Cardiac muscle cell (in vitro differentiated cells and primary cell): ENCODE results near the gene KCNT1. TPM values are rescaled to one million over a fixed set of nuclear protein-coding genes. Genes with fewer than 3 reads are reported as not detected.

Experiments used
- DNase-seq, 2 donors: peaks; one replicate each; pipeline versions ENCODE4 v3.0.0 to v3.0.0-alpha.2; 2010 to 2017; ENCODE audit warnings: low read depth in 1 of 2, low spot score in 1 of 2
- H3K27ac ChIP-seq: fragments of 200-600 bp; sonication (generic); 2 replicates; pipeline ENCODE4 v1.5.1; 2016
- H3K27me3 ChIP-seq: fragments of 200-600 bp; sonication (generic); 2 replicates; pipeline ENCODE4 v1.6.0; 2016; ENCODE audit warnings: control low read depth
- H3K36me3 ChIP-seq: fragments of 200-600 bp; sonication (generic); 2 replicates; pipeline ENCODE4 v1.5.1; 2016; ENCODE audit warnings: control low read depth
- H3K4me1 ChIP-seq: fragments of 200-600 bp; sonication (generic); 2 replicates; pipeline ENCODE4 v1.8.1; 2017; ENCODE audit warnings: low read depth, mild to moderate bottlenecking, mixed run types
- H3K4me3 ChIP-seq: fragments of 200-600 bp; sonication (generic); 2 replicates; pipeline ENCODE4 v1.5.1; 2016; ENCODE audit warnings: mild to moderate bottlenecking
- H3K9me3 ChIP-seq: fragments of 200-600 bp; sonication (generic); 2 replicates; pipeline ENCODE4 v1.5.1; 2017; ENCODE audit warnings: low read depth, mild to moderate bottlenecking, control low read depth
- CTCF ChIP-seq: IDR thresholded peaks from 2 replicates; pipeline ENCODE4 v1.5.1; 2012; ENCODE audit warnings: low read depth, mild to moderate bottlenecking, low read length
- polyA plus RNA-seq: library from polyadenylated mRNA; unstranded; fragments of >200 nt; fragmentation: Nextera tagmentation; extraction: Ambion mirVana; gene quantifications from 2 replicates; pipeline ENCODE4 v1.2.1, GENCODE V29; 2016
- total RNA-seq: library from RNA; depleted of rRNA; stranded (reverse); fragments of >200 nt; gene quantifications from 2 replicates; pipeline ENCODE4 v1.2.3, GENCODE V29; 2016

Gene KCNT1
- total and polyA plus RNA-seq, 2 experiments from 2014 or later, result 0.12 to 0.20 TPM

DNA sequence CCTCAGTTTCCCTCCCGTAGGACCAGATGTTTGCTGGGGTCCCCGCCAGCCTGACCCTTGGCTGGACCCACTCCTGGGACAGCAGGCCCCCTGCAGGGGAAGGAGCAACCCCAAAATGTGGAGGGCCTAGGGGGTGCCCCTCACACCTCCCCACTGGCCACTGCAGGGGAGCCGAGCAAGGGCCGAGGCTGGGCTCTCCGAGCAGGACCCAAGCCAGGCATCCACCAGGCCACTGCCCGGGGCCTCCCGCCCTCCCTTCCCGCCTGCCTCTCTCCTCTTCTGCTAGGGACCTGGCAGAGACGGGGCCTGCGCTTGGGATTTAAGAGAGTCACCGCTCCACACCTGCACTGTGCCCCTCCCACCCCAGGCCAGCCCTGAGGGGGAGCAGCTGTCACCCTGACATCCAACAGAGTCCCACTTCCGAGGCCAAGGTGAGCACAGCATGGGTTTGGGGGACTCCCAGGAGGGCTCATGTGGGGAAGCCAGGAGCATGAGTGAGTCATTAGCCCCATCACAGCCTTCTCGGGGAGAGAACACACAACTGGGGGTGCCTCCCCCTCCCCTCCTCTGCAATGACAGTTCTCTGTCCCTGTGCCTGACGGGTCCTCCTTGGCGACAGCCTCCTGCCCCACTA is 18.5 kb upstream of the KCNT1 start:
- Histone ChIP-seq H3K4me3 (no peak overlapping the region), H3K9me3 (no peaks in the 10 kb centered on the region), H3K36me3 (no peaks in the 10 kb centered on the region), H3K4me1 (no peaks in the 10 kb centered on the region), H3K27me3 (no peaks in the 10 kb centered on the region), H3K27ac (no peak overlapping the region)
- no peak for DNase-seq
- TF ChIP-seq CTCF, result no peak

GRCh38 chr9:135684691-135685090 is 17.3 kb upstream of the KCNT1 start:
- no peak for DNase-seq
- H3K36me3 ChIP-seq, result no peaks in the 10 kb centered on the region
- no peak for TF ChIP-seq CTCF
- no peaks in the 10 kb centered on the region for H3K9me3 ChIP-seq
- H3K27ac ChIP-seq, result no peak overlapping the region
- H3K27me3 ChIP-seq, result no peaks in the 10 kb centered on the region
- H3K4me3 ChIP-seq, result no peak overlapping the region
- H3K4me1 ChIP-seq, result no peaks in the 10 kb centered on the region

- TF ChIP-seq CTCF, result no peak
- no peaks in the 10 kb centered on the region for H3K36me3 ChIP-seq
- H3K4me1 ChIP-seq, result no peaks in the 10 kb centered on the region
- DNase-seq, result no peak
- no peaks in the 10 kb centered on the region for H3K27me3 ChIP-seq
- no peak overlapping the region for H3K4me3 ChIP-seq
- H3K27ac ChIP-seq, result no peak overlapping the region
- H3K9me3 ChIP-seq, result no peaks in the 10 kb centered on the region
These were observed 14.8 kb upstream of the KCNT1 start for GRCh38 chr9:135687216-135687615.

DNA sequence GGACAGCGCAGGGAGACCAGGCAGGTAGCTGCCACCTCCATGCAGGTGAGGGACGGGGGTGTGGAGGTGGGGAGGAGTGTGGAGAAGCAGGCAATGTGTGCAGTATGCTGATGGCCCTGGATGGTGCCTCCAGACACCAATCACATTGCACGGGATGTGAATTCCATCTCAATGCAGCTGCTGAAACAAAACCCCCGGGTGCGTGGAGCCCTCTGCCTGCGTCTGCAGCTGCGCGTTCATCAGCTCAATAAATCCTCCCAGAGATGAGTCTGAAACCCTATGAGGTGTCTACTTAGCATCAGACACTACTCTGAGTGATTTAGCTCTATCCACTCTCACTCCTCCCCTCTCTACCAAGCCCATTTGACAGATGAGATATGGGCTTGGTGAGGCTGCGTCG is 13.0 kb upstream of the KCNT1 start:
- Histone ChIP-seq H3K27ac (no peak overlapping the region), H3K4me1 (no peaks in the 10 kb centered on the region), H3K9me3 (no peaks in the 10 kb centered on the region), H3K4me3 (no peak overlapping the region), H3K27me3 (no peaks in the 10 kb centered on the region), H3K36me3 (no peaks in the 10 kb centered on the region)
- no peak for TF ChIP-seq CTCF
- no peak for DNase-seq

DNA sequence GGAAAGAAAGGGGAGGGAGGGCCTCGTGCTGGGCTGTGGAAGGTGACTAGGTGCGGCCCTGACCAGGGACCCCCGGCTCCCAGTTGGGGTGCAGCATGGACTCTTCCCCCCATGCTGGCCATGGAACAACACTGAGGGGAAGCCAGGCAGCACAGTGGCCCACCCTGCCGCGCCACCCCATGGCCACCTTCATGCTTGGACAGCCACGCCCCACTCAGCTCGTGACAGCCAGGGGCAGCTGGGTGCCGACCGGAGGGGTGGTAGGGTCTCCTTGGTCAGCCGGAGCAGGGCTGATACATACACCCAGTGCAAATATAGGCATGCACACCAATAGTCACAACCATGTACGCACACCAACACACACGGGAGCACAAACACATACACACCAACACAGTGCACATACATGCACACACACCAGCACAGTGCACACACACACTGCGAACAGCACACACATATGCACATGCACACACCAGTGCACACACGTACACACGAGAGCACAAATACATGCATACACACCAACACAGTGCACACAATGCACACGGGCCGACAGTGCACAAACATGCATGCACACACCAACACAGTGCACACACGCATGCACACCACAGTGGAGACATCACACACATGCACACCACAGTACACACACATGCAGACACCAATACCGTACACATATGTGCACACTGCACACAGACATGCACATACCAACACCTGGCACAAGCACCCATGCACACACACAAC is 11.0 kb upstream of the KCNT1 start:
- Histone ChIP-seq H3K9me3 (no peaks in the 10 kb centered on the region), H3K27ac (no peak overlapping the region), H3K4me3 (no peak overlapping the region), H3K4me1 (no peaks in the 10 kb centered on the region), H3K27me3 (no peaks in the 10 kb centered on the region), H3K36me3 (no peaks in the 10 kb centered on the region)
- no peak for DNase-seq
- no peak for TF ChIP-seq CTCF
